GM12891 (cell line): ENCODE measurements around the gene ADD2.

Experiments
- DNase-seq: peaks from one replicate; pipeline ENCODE4 v3.0.0; 2011; ENCODE audit warnings: low spot score; ENCODE audit not compliant: insufficient read length
- FAIRE-seq: peaks from 2 replicates; lab custom pipeline; 2011; peaks lifted over from hg19 to GRCh38; lab: Jason Lieb, UNC
- PAX5 ChIP-seq: IDR thresholded peaks from 2 replicates; pipeline ENCODE4 v1.6.1; 2011; ENCODE audit warnings: low read length, moderate library complexity, mild to moderate bottlenecking; ENCODE audit not compliant: insufficient read depth, severe bottlenecking
- POLR2A ChIP-seq: IDR thresholded peaks from 2 replicates; pipeline ENCODE4 v1.6.1; 2011; ENCODE audit warnings: low read depth, low read length, control low read depth
- POLR2AphosphoS5 ChIP-seq: IDR thresholded peaks from 2 replicates; pipeline ENCODE4 v1.6.1; 2011; ENCODE audit warnings: low read depth, low read length, control low read depth
- POU2F2 ChIP-seq: IDR thresholded peaks from 2 replicates; pipeline ENCODE4 v1.6.1; 2011; ENCODE audit warnings: low read depth, mild to moderate bottlenecking, control low read depth, low read length, moderate library complexity
- SPI1 ChIP-seq: IDR thresholded peaks from 2 replicates; pipeline ENCODE4 v1.6.1; 2011; ENCODE audit warnings: low read depth, low read length, control low read depth
- TAF1 ChIP-seq: IDR thresholded peaks from 2 replicates; pipeline ENCODE4 v1.6.1; 2011; ENCODE audit warnings: low read depth, low read length, control low read depth

ADD2 gene

DNA sequence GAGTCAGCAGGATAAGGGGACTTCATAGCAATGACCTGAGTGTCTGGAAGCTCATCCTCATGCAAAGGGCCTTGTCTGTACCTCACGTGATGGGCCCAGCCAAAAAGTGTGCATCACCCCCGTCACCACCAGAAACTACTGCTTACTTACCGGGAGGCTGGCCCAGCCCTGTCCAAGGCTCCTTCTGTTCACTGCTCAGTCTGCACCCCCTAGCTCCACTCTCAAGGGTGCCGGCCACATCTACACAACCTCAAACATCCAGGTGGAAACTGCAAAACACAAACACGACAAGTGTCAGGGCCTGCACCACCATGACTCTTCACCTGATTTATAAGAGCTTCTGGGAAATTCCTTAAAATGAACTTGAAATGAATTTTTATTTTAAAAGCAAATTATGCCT, 55.1 kb downstream of the ADD2 start:
- DNase-seq: no peak
- no peak for FAIRE-seq
- TF ChIP-seq PAX5: no peak
- TF ChIP-seq POLR2A: no peak
- no peak for TF ChIP-seq TAF1
- no peak for TF ChIP-seq POLR2AphosphoS5
- no peak for TF ChIP-seq SPI1
- TF ChIP-seq POU2F2: no peak

DNA sequence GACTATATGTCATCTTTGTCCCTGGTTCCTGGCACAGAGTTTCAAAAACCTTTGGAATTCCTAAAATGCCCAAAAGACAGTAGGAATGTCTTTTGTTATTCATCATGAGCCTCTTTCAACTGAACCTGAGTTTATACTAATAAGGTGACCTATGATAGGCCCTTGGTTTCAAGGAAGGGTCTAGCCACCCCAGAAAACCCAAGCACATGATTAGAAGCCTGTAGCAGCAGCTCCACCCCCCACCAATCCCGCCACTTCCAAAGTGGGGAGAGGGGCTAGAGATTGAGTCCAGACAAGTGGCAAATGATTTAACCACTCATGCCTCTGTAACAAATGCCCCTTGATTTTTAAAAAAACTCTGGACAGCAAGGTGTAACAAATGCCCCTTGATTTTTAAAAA, 56.8 kb downstream of the ADD2 start:
- DNase-seq (no peak), FAIRE-seq (no peak)
- TF ChIP-seq POLR2A (no peak), PAX5 (no peak), TAF1 (no peak)

DNA sequence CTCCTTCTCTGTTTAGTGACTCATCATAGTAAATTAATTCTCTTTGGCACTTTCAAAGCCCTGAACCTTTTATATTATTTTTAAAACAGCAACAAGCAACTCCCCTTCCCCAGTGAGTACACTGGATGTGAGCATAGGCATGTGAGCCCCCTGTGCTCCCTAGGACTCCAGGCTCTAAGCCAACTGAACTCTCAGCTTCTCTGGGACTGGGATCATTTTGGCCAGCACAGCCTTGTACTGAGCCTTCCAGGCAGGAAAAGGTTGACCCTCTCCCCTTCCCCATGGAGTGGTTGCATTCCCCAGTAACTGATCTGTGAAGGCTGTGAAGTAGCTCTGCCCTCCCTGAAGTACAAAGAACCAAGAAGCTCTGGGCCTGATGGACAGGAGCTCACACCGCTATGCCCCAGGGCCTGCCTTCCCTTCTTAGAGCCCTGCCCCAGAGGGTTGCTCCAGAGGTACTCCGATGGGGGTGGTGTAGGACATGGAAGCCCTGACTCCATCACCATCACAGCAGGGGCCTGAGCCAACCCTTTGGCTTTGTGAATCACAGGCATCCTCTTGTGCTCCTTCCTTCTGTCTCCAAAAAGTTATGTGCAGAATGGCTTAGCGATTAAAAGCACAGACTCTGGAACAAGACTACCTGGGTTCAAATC, 57.8 kb downstream of the ADD2 start:
- no peak for FAIRE-seq
- DNase-seq: no peak
- TF ChIP-seq TAF1 (no peak), POLR2AphosphoS5 (no peak), PAX5 (no peak), POLR2A (no peak), SPI1 (no peak), POU2F2 (no peak)

DNA sequence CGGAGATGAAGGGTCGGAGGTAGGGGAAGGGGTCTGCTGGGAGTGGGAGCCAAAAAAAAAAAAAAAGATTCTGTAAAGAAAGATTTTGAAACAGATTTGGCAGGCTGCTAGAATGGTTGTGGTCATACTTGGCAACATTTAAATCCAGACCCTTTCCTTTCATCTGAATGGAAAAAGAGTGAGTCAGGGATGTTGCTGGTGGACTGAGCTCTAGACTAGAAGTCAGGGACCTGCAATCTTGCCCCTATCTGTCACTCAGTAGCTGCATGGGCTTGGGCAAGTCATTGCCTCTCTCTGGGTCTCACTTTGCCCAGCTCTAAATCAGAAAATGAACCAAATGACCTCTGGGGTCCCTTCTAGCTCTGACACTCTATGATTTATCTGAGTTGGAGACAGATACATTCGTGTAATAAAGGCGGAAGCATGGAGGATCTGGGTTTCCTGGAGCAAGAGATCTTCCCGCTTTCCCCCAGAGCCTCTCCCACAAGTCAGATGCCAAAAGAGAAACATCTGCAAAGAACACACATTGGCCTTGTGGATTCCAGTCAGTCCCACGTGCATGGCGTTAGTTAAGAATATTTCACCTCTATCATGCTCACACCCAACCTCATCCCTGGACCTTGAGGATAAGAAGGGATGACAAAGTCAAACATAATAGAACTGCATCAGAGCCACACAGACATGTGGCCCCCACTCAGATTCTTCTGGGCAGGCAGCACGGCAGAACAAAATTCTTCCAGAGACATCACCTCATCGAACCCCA, 58.5 kb downstream of the ADD2 start:
- TF ChIP-seq POU2F2: no peak
- TF ChIP-seq TAF1: no peak
- FAIRE-seq (no peak), DNase-seq (no peak)

DNA sequence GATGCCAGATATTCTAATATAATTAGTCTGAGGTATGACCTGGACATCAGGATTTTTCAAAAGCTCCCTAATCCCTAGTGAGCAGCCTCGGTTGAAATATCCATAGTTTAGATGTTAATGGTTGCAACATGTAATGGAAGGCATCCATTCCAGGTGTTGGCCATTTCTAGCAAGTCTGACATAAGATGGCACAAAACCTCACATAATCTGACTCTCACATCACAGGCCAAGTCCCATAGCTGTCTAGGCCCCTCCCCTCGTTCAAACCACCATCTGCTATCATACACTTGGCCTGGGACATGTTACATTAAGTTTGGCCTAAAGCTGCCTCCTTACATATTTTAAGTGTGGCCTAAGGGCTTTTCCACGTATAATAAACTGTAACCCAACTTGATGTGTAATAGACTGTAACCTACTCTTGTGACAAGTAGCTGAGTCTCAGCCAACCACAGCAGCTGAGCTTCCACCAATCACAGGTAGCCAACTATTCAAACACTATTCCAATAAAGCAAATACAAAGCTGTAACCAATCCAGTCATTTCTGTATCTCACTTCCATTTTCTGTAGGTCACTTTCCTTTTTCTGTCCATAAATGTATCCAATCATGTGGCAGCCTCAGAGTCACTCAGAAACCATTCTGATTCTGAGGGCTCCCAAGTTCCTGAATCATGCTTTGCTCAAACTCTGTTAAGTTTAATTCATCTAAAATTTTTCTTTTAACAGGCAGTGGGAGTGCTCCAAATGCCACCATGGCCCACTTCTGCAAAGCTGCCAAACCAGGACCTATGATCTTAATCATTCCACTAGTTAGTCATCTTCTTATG, 59.4 kb downstream of the ADD2 start:
- no peak for TF ChIP-seq PAX5
- TF ChIP-seq POLR2A: no peak
- no peak for TF ChIP-seq TAF1
- TF ChIP-seq SPI1: no peak
- no peak for TF ChIP-seq POLR2AphosphoS5
- no peak for TF ChIP-seq POU2F2
- FAIRE-seq (no peak), DNase-seq (no peak)

DNA sequence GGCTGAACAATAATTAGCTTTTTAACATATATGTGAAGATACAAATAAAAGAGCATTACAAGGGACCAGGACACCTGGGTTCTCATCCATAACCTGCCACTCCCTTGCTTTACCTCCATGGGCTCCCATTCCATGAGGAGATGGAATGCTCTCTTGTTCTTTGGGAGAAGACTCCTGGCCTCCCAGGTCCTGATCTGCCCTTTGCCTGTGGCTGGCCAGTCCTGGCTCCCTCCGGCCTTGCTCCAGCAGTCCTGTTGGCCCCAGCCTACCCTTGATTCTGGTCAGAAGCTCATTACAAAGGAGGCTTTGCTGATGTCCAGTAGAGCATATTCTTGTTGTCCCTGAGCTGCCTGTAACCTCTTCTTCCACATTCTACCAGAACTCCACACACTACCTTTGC, 60.3 kb downstream of the ADD2 start:
- TF ChIP-seq PAX5 (no peak), POU2F2 (no peak), SPI1 (no peak), POLR2AphosphoS5 (no peak), TAF1 (no peak), POLR2A (no peak)
- no peak for FAIRE-seq
- no peak for DNase-seq

DNA sequence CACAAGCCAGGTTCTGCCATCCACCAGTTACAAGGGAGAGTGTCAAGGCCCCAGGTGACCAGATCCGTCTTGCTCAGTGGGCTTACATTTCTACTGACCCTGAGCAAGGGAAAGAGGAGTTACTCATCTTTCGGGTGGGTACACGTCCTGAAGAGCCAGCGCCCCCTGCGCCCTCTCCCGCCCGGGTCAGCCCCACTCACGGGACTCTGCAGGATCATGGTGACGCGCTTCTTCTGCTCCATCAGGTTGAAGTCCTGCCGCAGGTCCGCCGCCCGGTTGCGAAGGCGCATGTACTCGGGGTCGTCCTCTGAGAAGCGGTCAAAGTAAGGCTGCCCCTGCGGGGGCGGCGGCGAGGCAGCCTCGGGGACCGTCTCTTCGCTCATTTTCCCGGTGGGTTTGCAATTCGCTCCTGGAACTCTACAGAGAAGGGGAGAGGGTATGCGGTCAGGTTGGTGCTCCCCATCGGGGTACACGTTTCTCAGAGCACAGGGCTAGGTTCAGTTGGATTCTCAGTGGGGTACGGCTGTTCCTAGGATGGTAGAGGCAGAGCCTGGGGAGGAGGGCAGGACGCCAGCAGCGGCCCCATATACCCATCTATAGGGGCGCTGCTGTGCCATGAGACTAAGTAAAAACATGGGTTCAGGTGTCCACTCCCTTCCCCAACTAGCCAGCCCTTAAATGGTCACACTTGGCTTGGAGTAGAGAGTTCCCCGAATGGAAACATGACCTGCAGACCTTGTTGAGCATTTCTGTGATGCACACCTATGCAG, 61.8 kb downstream of the ADD2 start:
- no peak for TF ChIP-seq POLR2AphosphoS5
- no peak for TF ChIP-seq SPI1
- no peak for FAIRE-seq

DNA sequence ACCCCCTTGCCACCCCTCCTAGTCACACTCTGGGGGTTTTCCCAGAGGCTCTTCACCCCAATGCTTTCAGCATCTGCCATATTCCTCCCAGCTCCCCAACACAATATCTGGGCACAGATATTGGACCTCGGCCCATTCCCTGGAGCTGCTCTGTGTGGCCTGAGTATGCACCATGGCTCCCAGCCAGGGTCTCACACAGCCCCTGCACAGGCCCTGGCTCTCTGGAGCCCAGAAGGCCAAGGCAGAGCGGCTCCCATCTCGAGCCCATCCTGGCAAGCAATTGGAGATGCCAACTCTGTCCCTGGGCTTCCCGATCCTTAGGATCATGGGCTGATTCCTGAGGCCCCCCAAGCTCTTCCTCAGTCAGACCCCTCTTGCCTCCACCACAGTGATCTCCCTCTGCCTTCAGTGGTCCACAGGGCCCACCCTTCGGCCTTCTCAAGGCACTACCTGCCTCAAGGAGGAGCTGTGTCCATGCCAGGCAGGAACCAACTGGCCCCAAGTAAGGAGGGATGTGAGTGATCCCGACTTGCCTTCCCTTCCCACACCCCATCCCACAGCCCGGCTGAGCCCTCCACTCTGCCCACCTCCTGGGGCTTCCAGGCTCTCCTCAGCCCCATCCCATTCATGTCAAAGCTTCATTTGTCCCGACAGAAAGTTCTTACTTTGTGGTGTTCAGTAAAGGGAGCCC, 62.7 kb downstream of the ADD2 start:
- DNase-seq: no peak
- FAIRE-seq: no peak
- TF ChIP-seq POLR2AphosphoS5 (no peak), POU2F2 (no peak), PAX5 (no peak), SPI1 (no peak), TAF1 (no peak), POLR2A (no peak)

More for the DNA sequence above, 61.8 kb downstream of the ADD2 start:
- DNase-seq: no peak
